CD8-positive, alpha-beta memory T cell (primary cell): ENCODE results near the gene DDX49. TPM values are rescaled to one million over a fixed set of nuclear protein-coding genes. Genes with fewer than 3 reads are reported as not detected.

Source experiments
- CTCF ChIA-PET: fragments of 350-600 bp; sonication (Branson Sonifier 250); formaldehyde crosslinking; loops from one replicate; lab custom pipeline; 2021; ENCODE audit warnings: antibody characterized with exemption; lab: Charles Lee
- POLR2A ChIA-PET: fragments of 350-600 bp; sonication (Branson Sonifier 250); formaldehyde crosslinking; loops from one replicate; lab custom pipeline; 2021; ENCODE audit warnings: antibody characterized with exemption; lab: Charles Lee
- DNase-seq, 5 donors: peaks; one replicate each; pipeline versions ENCODE4 v3.0.0 to v3.0.0-alpha.2; 2020 to 2022; ENCODE audit warnings: mixed read lengths in 1 of 5
- H3K27ac ChIP-seq: one replicate; pipeline ENCODE4 v1.7.0; 2013; ENCODE audit warnings: low read depth, mild to moderate bottlenecking, low read length, moderate library complexity
- H3K27me3 ChIP-seq: 2 replicates; pipeline ENCODE4 v1.7.0; 2013; ENCODE audit warnings: low read length, mild to moderate bottlenecking; ENCODE audit not compliant: insufficient read depth, poor library complexity, severe bottlenecking
- H3K36me3 ChIP-seq: 2 replicates; pipeline ENCODE4 v1.7.0; 2013; ENCODE audit warnings: mild to moderate bottlenecking, low read length, moderate library complexity; ENCODE audit not compliant: insufficient read depth
- H3K4me1 ChIP-seq: 2 replicates; pipeline ENCODE4 v1.7.0; 2013; ENCODE audit warnings: mild to moderate bottlenecking, low read length, moderate library complexity; ENCODE audit not compliant: insufficient read depth
- H3K4me3 ChIP-seq: 2 replicates; pipeline ENCODE4 v1.7.0; 2013; ENCODE audit warnings: mild to moderate bottlenecking, low read length
- H3K9me3 ChIP-seq: 2 replicates; pipeline ENCODE4 v1.7.0; 2013; ENCODE audit warnings: mild to moderate bottlenecking, low read length
- H3K27ac Mint-ChIP-seq, 8 donors: one replicate each; pipeline ENCODE4 v1.8.0; 2020 to 2021; ENCODE audit warnings: mixed read lengths in 8 of 8, mild to moderate bottlenecking in 6 of 8, inconsistent platforms in 3 of 8, moderate library complexity in 3 of 8
- H3K27me3 Mint-ChIP-seq, 2 donors: one replicate each; pipeline ENCODE4 v1.8.0; 2020 to 2021; ENCODE audit warnings: mixed read lengths in 2 of 2, mild to moderate bottlenecking in 1 of 2, moderate library complexity in 1 of 2
- H3K36me3 Mint-ChIP-seq, 3 donors: one replicate each; pipeline ENCODE4 v1.8.0; 2020 to 2021; ENCODE audit warnings: mixed read lengths in 3 of 3, inconsistent platforms in 1 of 3, mild to moderate bottlenecking in 1 of 3
- H3K4me1 Mint-ChIP-seq, 3 donors: one replicate each; pipeline ENCODE4 v1.8.0; 2020 to 2021; ENCODE audit warnings: mixed read lengths in 3 of 3, inconsistent platforms in 1 of 3, mild to moderate bottlenecking in 1 of 3
- H3K4me3 Mint-ChIP-seq, 7 donors: one replicate each; pipeline ENCODE4 v1.8.0; 2020 to 2021; ENCODE audit warnings: mixed read lengths in 7 of 7, mild to moderate bottlenecking in 6 of 7, moderate library complexity in 4 of 7, inconsistent platforms in 2 of 7
- H3K9me3 Mint-ChIP-seq, 5 donors: one replicate each; pipeline ENCODE4 v1.8.0; 2020 to 2022; ENCODE audit warnings: mixed read lengths in 5 of 5, mild to moderate bottlenecking in 3 of 5, moderate library complexity in 2 of 5, inconsistent platforms in 1 of 5
- polyA plus RNA-seq: library from polyadenylated mRNA; unstranded; fragments of 300-500 nt; fragmentation: Illumina TruSeq; gene quantifications from one replicate; pipeline ENCODE4 v1.2.3, GENCODE V29; 2021
- total RNA-seq, 2 experiments: library from RNA; stranded (reverse); gene quantifications; one replicate each; pipeline ENCODE4 v1.2.3, GENCODE V29; 2021

The DDX49 gene
- total and polyA plus RNA-seq, 3 experiments from 2014 or later = 28.5 to 95.1 (median 92.5) TPM

GRCh38 chr19:18939163-18939562, 19.6 kb downstream of the DDX49 start:
- H3K27ac ChIP-seq = no peak overlapping the region
- Mint-ChIP-seq H3K4me1 (peaks cover 8 to 19% (median 10%) of the 10 kb centered on the region in 3 donors), H3K9me3 (no peaks in the 10 kb centered on the region), H3K27me3 (peaks cover 34 to 37% of the 10 kb centered on the region in 2 donors), H3K27ac (no peak overlapping the region), H3K4me3 (peak overlapping the region in 6 of 7 donors; percentile 31 to 70 (median 63)), H3K36me3 (no peaks in the 10 kb centered on the region)
- CTCF ChIA-PET = no interaction called here
- no peak overlapping the region for H3K4me3 ChIP-seq
- POLR2A ChIA-PET = no interaction called here
- H3K4me1 ChIP-seq = peaks cover 6% of the 10 kb centered on the region
- H3K27me3 ChIP-seq = peaks cover 5% of the 10 kb centered on the region
- DNase-seq = no peak
- H3K9me3 ChIP-seq = no peaks in the 10 kb centered on the region
- H3K36me3 ChIP-seq = no peaks in the 10 kb centered on the region

GRCh38 chr19:18939922-18940768, 20.6 kb downstream of the DDX49 start:
- H3K9me3 ChIP-seq = no peaks in the 10 kb centered on the region
- ChIA-PET POLR2A (no interaction called here), CTCF (no interaction called here)
- peaks cover 5% of the 10 kb centered on the region for H3K27me3 ChIP-seq
- no peak for DNase-seq
- Mint-ChIP-seq H3K27ac (peak overlapping the region in 1 of 8 donors; percentile 6), H3K4me3 (peak overlapping the region; percentile 60 to 85 (median 70)), H3K4me1 (peaks cover 8 to 19% (median 10%) of the 10 kb centered on the region in 3 donors), H3K27me3 (peaks cover 26 to 34% of the 10 kb centered on the region in 2 donors), H3K9me3 (no peaks in the 10 kb centered on the region), H3K36me3 (no peaks in the 10 kb centered on the region)
- H3K4me3 ChIP-seq = no peak overlapping the region
- no peaks in the 10 kb centered on the region for H3K36me3 ChIP-seq
- H3K27ac ChIP-seq = no peak overlapping the region
- peaks cover 6% of the 10 kb centered on the region for H3K4me1 ChIP-seq

- peaks cover 8 to 19% (median 10%) of the 10 kb centered on the region in 3 donors for H3K4me1 Mint-ChIP-seq
Measured at GRCh38 chr19:18940769-18941627, 21.5 kb downstream of the DDX49 start, which contains the start of gene HOMER3. Gene HOMER3 (minus strand): TSS chr19:18941217. CDS start chr19:18938982, 2,235 bp downstream.

GRCh38 chr19:18941628-18942354, 22.3 kb downstream of the DDX49 start:
- H3K4me1 ChIP-seq = peaks cover 6% of the 10 kb centered on the region
- H3K27me3 ChIP-seq = peaks cover 5% of the 10 kb centered on the region
- no peaks in the 10 kb centered on the region for H3K36me3 ChIP-seq
- H3K9me3 ChIP-seq = no peaks in the 10 kb centered on the region
- no peak for DNase-seq
- Mint-ChIP-seq H3K9me3 (no peaks in the 10 kb centered on the region), H3K27ac (no peak overlapping the region), H3K4me3 (peak overlapping the region; percentile 13 to 76 (median 57)), H3K36me3 (no peaks in the 10 kb centered on the region), H3K27me3 (peaks cover 26 to 41% of the 10 kb centered on the region in 2 donors), H3K4me1 (peaks cover 10 to 22% (median 10%) of the 10 kb centered on the region in 3 donors)
- POLR2A ChIA-PET = no interaction called here
- H3K4me3 ChIP-seq = no peak overlapping the region
- no peak overlapping the region for H3K27ac ChIP-seq
- CTCF ChIA-PET = interaction anchor here (0.9 kb wide), 1 partner anchor 18 kb away, joined by 4 read pairs; no protein-coding TSS in a partner anchor

More at GRCh38 chr19:18940769-18941627, 21.5 kb downstream of the DDX49 start, which contains the start of gene HOMER3:
- H3K27ac ChIP-seq = no peak within 1 kb of the TSS
- peaks cover 5% of the 10 kb centered on the region for H3K27me3 ChIP-seq
- Mint-ChIP-seq H3K27ac (peak within 1 kb of the TSS in 1 of 8 donors; percentile 6), H3K9me3 (no peaks in the 10 kb centered on the region), H3K36me3 (no peaks in the 10 kb centered on the region), H3K27me3 (peaks cover 26 to 34% of the 10 kb centered on the region in 2 donors), H3K4me3 (peak within 1 kb of the TSS; percentile 60 to 85 (median 70))
- CTCF ChIA-PET = no interaction called here
- peaks cover 6% of the 10 kb centered on the region for H3K4me1 ChIP-seq
- H3K4me3 ChIP-seq = no peak within 1 kb of the TSS
- no peaks in the 10 kb centered on the region for H3K36me3 ChIP-seq
- no peaks in the 10 kb centered on the region for H3K9me3 ChIP-seq
- peak; percentile 51 to 80 (median 64) for DNase-seq
- POLR2A ChIA-PET = no interaction called here

DNA sequence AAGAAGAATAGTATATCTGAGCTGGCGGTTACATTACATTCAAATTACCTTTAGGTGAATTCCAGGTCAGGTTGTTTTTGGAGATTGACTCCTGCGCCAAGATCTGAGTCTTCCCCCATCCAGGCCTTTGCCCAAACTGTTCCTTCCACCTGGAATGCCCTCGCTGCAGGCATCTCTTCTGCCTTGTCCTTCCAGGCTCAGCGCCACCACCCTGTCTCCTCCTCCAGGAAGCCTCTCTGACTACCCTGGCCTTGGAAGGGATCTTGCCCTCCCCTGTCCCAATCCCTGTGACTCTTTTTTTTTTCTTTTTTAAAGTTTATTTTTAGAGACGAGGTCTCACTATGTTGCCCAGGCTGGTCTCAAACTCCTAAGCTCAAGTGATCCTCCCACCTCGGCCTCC, 23.2 kb downstream of the DDX49 start:
- H3K27me3 ChIP-seq = peaks cover 5% of the 10 kb centered on the region
- H3K9me3 Mint-ChIP-seq = no peaks in the 10 kb centered on the region
- H3K36me3 ChIP-seq = no peaks in the 10 kb centered on the region
- no peak overlapping the region for H3K27ac Mint-ChIP-seq
- H3K4me3 Mint-ChIP-seq = peak overlapping the region in 4 of 7 donors; percentile 35 to 76 (median 62)
- peaks cover 6% of the 10 kb centered on the region for H3K4me1 ChIP-seq
- ChIA-PET CTCF (no interaction called here), POLR2A (no interaction called here)
- peaks cover 24 to 40% of the 10 kb centered on the region in 2 donors for H3K27me3 Mint-ChIP-seq
- H3K4me3 ChIP-seq = no peak overlapping the region
- no peak for DNase-seq
- no peaks in the 10 kb centered on the region for H3K9me3 ChIP-seq
- no peak overlapping the region for H3K27ac ChIP-seq
- peaks cover 10 to 26% (median 10%) of the 10 kb centered on the region in 3 donors for H3K4me1 Mint-ChIP-seq
- no peaks in the 10 kb centered on the region for H3K36me3 Mint-ChIP-seq

DNA sequence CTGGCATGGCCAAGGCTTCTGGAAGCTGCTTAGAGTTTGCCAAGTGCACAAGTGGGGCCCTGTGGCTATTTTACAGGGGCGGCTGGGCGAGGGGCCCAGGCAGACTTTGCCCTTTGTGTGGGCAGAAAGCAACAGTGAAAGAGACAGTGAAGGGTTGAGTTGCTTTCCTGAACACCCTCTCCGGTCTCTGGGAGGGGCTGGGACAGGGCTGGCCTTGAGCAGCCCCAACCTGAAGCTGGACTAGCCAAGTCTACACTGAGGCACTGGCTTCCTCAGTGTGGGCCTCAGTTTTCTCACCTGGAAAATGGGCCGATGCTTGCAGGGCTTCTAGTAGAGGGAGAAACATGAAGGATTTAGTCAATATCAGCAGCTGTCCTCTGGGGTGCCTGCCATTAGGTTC, 23.9 kb downstream of the DDX49 start:
- ChIA-PET CTCF (interaction anchor here (0.9 kb wide), 1 partner anchor 12 kb away, joined by 3 read pairs; no protein-coding TSS in a partner anchor), POLR2A (no interaction called here)
- peak overlapping the region in 1 of 8 donors; percentile 58 for H3K27ac Mint-ChIP-seq
- H3K9me3 Mint-ChIP-seq = no peaks in the 10 kb centered on the region
- peak overlapping the region in 1 of 7 donors; percentile 11 for H3K4me3 Mint-ChIP-seq
- no peaks in the 10 kb centered on the region for H3K9me3 ChIP-seq
- peaks cover 5% of the 10 kb centered on the region for H3K27me3 ChIP-seq
- H3K4me3 ChIP-seq = no peak overlapping the region
- H3K27ac ChIP-seq = no peak overlapping the region
- no peak for DNase-seq
- H3K36me3 ChIP-seq = no peaks in the 10 kb centered on the region
- peaks cover 10 to 29% (median 10%) of the 10 kb centered on the region in 3 donors for H3K4me1 Mint-ChIP-seq
- peaks cover 6% of the 10 kb centered on the region for H3K4me1 ChIP-seq
- peaks cover 27 to 42% of the 10 kb centered on the region in 2 donors for H3K27me3 Mint-ChIP-seq
- no peaks in the 10 kb centered on the region for H3K36me3 Mint-ChIP-seq

GRCh38 chr19:18945297-18945696, 25.8 kb downstream of the DDX49 start:
- no peaks in the 10 kb centered on the region for H3K36me3 Mint-ChIP-seq
- H3K27me3 ChIP-seq = peaks cover 5% of the 10 kb centered on the region

More at GRCh38 chr19:18945297-18945696, 25.8 kb downstream of the DDX49 start:
- Mint-ChIP-seq H3K4me1 (peaks cover 3 to 31% (median 11%) of the 10 kb centered on the region in 3 donors), H3K27ac (no peak overlapping the region), H3K27me3 (peaks cover 18 to 27% of the 10 kb centered on the region in 2 donors), H3K9me3 (no peaks in the 10 kb centered on the region), H3K4me3 (no peak overlapping the region)
- CTCF ChIA-PET = no interaction called here
- H3K4me1 ChIP-seq = peaks cover 5% of the 10 kb centered on the region
- no peak overlapping the region for H3K27ac ChIP-seq
- H3K36me3 ChIP-seq = no peaks in the 10 kb centered on the region
- no peaks in the 10 kb centered on the region for H3K9me3 ChIP-seq
- no peak overlapping the region for H3K4me3 ChIP-seq
- POLR2A ChIA-PET = interaction anchor here (0.5 kb wide), 1 partner anchor 15 kb away, joined by 7 read pairs; no protein-coding TSS in a partner anchor
- DNase-seq = no peak
